Measurements from ENCODE around the gene LAPTM5. TPM values are rescaled to one million over a fixed set of nuclear protein-coding genes. Genes with fewer than 3 reads are reported as not detected.

LAPTM5 gene
- total and polyA plus RNA-seq, 2 donors (not counting 3 experiments of a cell fraction or from before 2014, with no cell fraction given): 83.4 to 95.2 TPM

- Histone ChIP-seq H3K27me3 (ENCODE audit: control insufficient read depth in 2 of 2, insufficient read depth in 2 of 2, low read length in 2 of 2) (peaks cover 0 to 3% of the 10 kb centered on the region in 2 experiments), H3K4me2 (ENCODE audit: insufficient read depth, low read length) (no peak overlapping the region), H3K79me2 (ENCODE audit: control insufficient read depth, insufficient read depth, low read length) (no peaks in the 10 kb centered on the region), H3K9me3 (replicated peaks; ENCODE audit: control insufficient read depth, insufficient read depth, low read length) (no peaks in the 10 kb centered on the region), H3K4me1 (ENCODE audit: control insufficient read depth, extremely low read depth, insufficient read depth, low read length) (no peaks in the 10 kb centered on the region), H3K4me3 (replicated peaks in 1 of 3; ENCODE audit: insufficient read depth in 1 of 3, low read depth in 1 of 3, low read length in 3 of 3) (no peak overlapping the region), H2AFZ (ENCODE audit: low read depth, low read length) (no peak overlapping the region), H4K20me1 (replicated peaks; ENCODE audit: control insufficient read depth, extremely low read depth, insufficient read depth, low read length) (no peaks in the 10 kb centered on the region), H3K9ac (replicated peaks; ENCODE audit: extremely low read depth, insufficient read depth, low read length) (no peak overlapping the region), H3K36me3 (ENCODE audit: control insufficient read depth in 2 of 2, extremely low read depth in 1 of 2, insufficient read depth in 2 of 2, low read length in 2 of 2) (no peaks in the 10 kb centered on the region), H3K9me1 (replicated peaks; ENCODE audit: control insufficient read depth, extremely low read depth, insufficient read depth, low read length) (no peaks in the 10 kb centered on the region), H3K27ac (ENCODE audit: insufficient read depth, low read depth, low read length) (no peak overlapping the region)
- intact Hi-C loops (cut with micrococcal nuclease) (no loop called here), dilution Hi-C loops (cut with MboI; ENCODE audit: extremely low pct_ligation_motif_present, low sequenced_read_pairs) (no loop called here)
- ChIA-PET CTCF (no interaction called here), POLR2A (no interaction called here)
- TF ChIP-seq POLR2A (IDR thresholded peaks at IDR 0.05; ENCODE audit: low read depth, low read length): no peak
- no TSS peak for BruUV-seq (replicated peaks)
- FAIRE-seq: no peak
- DNase-seq (ENCODE audit: low read depth, low spot score): no peak
These were observed 64.6 kb downstream of the LAPTM5 start for GRCh38 chr1:30692948-30693301.

- intact Hi-C loops (cut with micrococcal nuclease): no loop called here
- Histone ChIP-seq H3K9ac (replicated peaks; ENCODE audit: extremely low read depth, insufficient read depth, low read length) (no peak overlapping the region), H3K79me2 (ENCODE audit: control insufficient read depth, insufficient read depth, low read length) (no peaks in the 10 kb centered on the region), H3K9me1 (replicated peaks; ENCODE audit: control insufficient read depth, extremely low read depth, insufficient read depth, low read length) (no peaks in the 10 kb centered on the region), H3K36me3 (ENCODE audit: control insufficient read depth in 2 of 2, extremely low read depth in 1 of 2, insufficient read depth in 2 of 2, low read length in 2 of 2) (no peaks in the 10 kb centered on the region), H3K4me1 (ENCODE audit: control insufficient read depth, extremely low read depth, insufficient read depth, low read length) (no peaks in the 10 kb centered on the region), H3K4me2 (ENCODE audit: insufficient read depth, low read length) (no peak overlapping the region), H3K27ac (ENCODE audit: insufficient read depth, low read depth, low read length) (no peak overlapping the region), H3K27me3 (ENCODE audit: control insufficient read depth in 2 of 2, insufficient read depth in 2 of 2, low read length in 2 of 2) (peaks cover 0 to 3% of the 10 kb centered on the region in 2 experiments), H3K4me3 (replicated peaks in 1 of 3; ENCODE audit: insufficient read depth in 1 of 3, low read depth in 1 of 3, low read length in 3 of 3) (no peak overlapping the region), H4K20me1 (replicated peaks; ENCODE audit: control insufficient read depth, extremely low read depth, insufficient read depth, low read length) (no peaks in the 10 kb centered on the region), H2AFZ (ENCODE audit: low read depth, low read length) (no peak overlapping the region), H3K9me3 (replicated peaks; ENCODE audit: control insufficient read depth, insufficient read depth, low read length) (no peaks in the 10 kb centered on the region)
- FAIRE-seq (no peak), DNase-seq (ENCODE audit: low read depth, low spot score) (no peak)
- ChIA-PET POLR2A (no interaction called here), CTCF (no interaction called here)
- BruUV-seq (replicated peaks): no TSS peak
- TF ChIP-seq MAX (IDR thresholded peaks at IDR 0.05; ENCODE audit: insufficient read depth, insufficient read length) (no peak), FOS (IDR thresholded peaks at IDR 0.05; ENCODE audit: borderline replicate concordance, insufficient read depth, low read length) (no peak), POLR2AphosphoS5 (IDR thresholded peaks at IDR 0.05; ENCODE audit: insufficient read depth, low read depth, low read length) (no peak), MYC (IDR thresholded peaks at IDR 0.05; ENCODE audit: low read depth, low read length) (no peak), GATA2 (IDR thresholded peaks at IDR 0.05; ENCODE audit: insufficient read depth, insufficient read length, low read depth, low read length) (no peak), EZH2 (IDR thresholded peaks at IDR 0.05; ENCODE audit: borderline replicate concordance, low read depth, low read length, severe bottlenecking) (no peak), JUN (IDR thresholded peaks at IDR 0.05; ENCODE audit: borderline replicate concordance, insufficient read depth, insufficient read length, low read depth) (no peak), POLR2A (IDR thresholded peaks at IDR 0.05; ENCODE audit: low read depth, low read length) (no peak)
- TF ChIP-seq, protein P1, sequence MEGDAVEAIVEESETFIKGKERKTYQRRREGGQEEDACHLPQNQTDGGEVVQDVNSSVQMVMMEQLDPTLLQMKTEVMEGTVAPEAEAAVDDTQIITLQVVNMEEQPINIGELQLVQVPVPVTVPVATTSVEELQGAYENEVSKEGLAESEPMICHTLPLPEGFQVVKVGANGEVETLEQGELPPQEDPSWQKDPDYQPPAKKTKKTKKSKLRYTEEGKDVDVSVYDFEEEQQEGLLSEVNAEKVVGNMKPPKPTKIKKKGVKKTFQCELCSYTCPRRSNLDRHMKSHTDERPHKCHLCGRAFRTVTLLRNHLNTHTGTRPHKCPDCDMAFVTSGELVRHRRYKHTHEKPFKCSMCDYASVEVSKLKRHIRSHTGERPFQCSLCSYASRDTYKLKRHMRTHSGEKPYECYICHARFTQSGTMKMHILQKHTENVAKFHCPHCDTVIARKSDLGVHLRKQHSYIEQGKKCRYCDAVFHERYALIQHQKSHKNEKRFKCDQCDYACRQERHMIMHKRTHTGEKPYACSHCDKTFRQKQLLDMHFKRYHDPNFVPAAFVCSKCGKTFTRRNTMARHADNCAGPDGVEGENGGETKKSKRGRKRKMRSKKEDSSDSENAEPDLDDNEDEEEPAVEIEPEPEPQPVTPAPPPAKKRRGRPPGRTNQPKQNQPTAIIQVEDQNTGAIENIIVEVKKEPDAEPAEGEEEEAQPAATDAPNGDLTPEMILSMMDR (IDR thresholded peaks at IDR 0.05; ENCODE audit: extremely low read depth in 1 of 2, insufficient read depth in 1 of 2, low read depth in 1 of 2, low read length in 2 of 2): no peak
- dilution Hi-C loops (cut with MboI; ENCODE audit: extremely low pct_ligation_motif_present, low sequenced_read_pairs): no loop called here
These were observed 65.2 kb downstream of the LAPTM5 start for GRCh38 chr1:30692201-30692947.
